Gastrocnemius medialis (tissue), 4 donors: ENCODE measurements around the gene OR10Z1.

Experiments used
- CTCF ChIP-seq, 5 experiments: fragments of 450-650 bp in 3 of 5; fragments of 200-600 bp in 2 of 5; sonication (generic) in 2 of 5; IDR thresholded peaks in 4 of 5; conservative IDR thresholded peaks in 1 of 5; 1 replicate in 4 of 5; 2 replicates in 1 of 5; pipeline ENCODE4 v1.5.1; 2016 to 2019; ENCODE audit warnings: antibody characterized with exemption in 5 of 5, mild to moderate bottlenecking in 3 of 5, moderate library complexity in 3 of 5
- POLR2A ChIP-seq, 2 donors: fragments of 450-650 bp; IDR thresholded peaks; one replicate each; pipeline ENCODE4 v1.6.1; 2017; ENCODE audit warnings: antibody characterized with exemption in 2 of 2, mild to moderate bottlenecking in 2 of 2, moderate library complexity in 2 of 2

DNA sequence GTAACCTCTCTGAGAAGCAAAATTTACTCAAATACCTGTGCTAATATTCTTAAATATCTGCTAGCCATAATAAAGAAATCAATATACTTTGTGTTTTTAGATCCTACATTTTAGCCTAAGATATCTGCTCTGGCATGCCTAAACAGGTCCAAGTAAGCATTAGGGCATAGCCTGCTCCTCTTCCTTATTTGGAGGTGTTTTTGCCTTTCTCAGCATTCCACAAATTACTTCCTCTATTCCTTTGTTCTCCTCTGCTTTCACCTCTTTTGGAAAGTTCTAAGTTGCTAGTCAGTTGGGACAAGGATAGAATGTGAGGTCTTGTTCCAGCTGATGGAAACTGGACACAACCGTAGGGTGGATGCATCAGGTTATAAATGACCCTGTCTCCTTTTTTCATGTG is 18.1 kb upstream of the OR10Z1 start:
- TF ChIP-seq CTCF (IDR thresholded peaks at IDR 0.05 in 4 of 5, conservative IDR thresholded peaks at IDR 0.05 in 1 of 5) (no peak), POLR2A (IDR thresholded peaks at IDR 0.05) (no peak)
